Endothelial cell of umbilical vein (primary cell): ENCODE results near the gene MEGF11. TPM values are rescaled to one million over a fixed set of nuclear protein-coding genes. Genes with fewer than 3 reads are reported as not detected.

Experiments
- BruUV-seq: library from RNA; stranded (reverse); fragments of 400-500 nt; replicated peaks from 2 replicates; lab custom pipeline; 2021; lab: Mats Ljungman, UMichigan
- CTCF ChIA-PET: fragments of 300-600, 350-600 bp; sonication (Branson Sonifier 250); formaldehyde crosslinking; loops from one replicate; lab custom pipeline; 2021; ENCODE audit warnings: antibody characterized with exemption, inconsistent platforms; lab: Charles Lee
- POLR2A ChIA-PET: fragments of 300-600, 350-600 bp; sonication (Branson Sonifier 250); formaldehyde crosslinking; loops from one replicate; lab custom pipeline; 2021; ENCODE audit warnings: antibody characterized with exemption, inconsistent platforms; lab: Charles Lee
- DNase-seq: peaks from one replicate; pipeline ENCODE4 v3.0.0-alpha.2; 2011; ENCODE audit warnings: low read depth, low spot score
- FAIRE-seq: peaks from 2 replicates; lab custom pipeline; 2011; peaks lifted over from hg19 to GRCh38; lab: Jason Lieb, UNC
- H2AFZ ChIP-seq: 2 replicates; pipeline ENCODE4 v1.6.0; 2012; ENCODE audit warnings: low read depth, low read length, control low read depth, inconsistent platforms
- H3K27ac ChIP-seq: 2 replicates; pipeline ENCODE4 v1.5.1; 2011; ENCODE audit warnings: low read depth, mild to moderate bottlenecking, control low read depth, low read length, moderate library complexity; ENCODE audit not compliant: insufficient read depth
- H3K27me3 ChIP-seq, 2 experiments: 2 replicates each; pipeline versions ENCODE4 v1.6.0 to v1.6.1; 2011; ENCODE audit warnings: low read length in 2 of 2, mixed read lengths in 1 of 2; ENCODE audit not compliant: control insufficient read depth in 2 of 2, insufficient read depth in 2 of 2
- H3K36me3 ChIP-seq, 2 experiments: 2 replicates in 1 of 2; 3 replicates in 1 of 2; pipeline ENCODE4 v1.5.1; 2011; ENCODE audit warnings: low read length in 2 of 2, mild to moderate bottlenecking in 1 of 2, moderate library complexity in 1 of 2; ENCODE audit not compliant: control insufficient read depth in 2 of 2, insufficient read depth in 2 of 2; ENCODE audit errors: extremely low read depth in 1 of 2
- H3K4me1 ChIP-seq: 3 replicates; pipeline ENCODE4 v1.5.1; 2011; ENCODE audit warnings: mild to moderate bottlenecking, low read length; ENCODE audit not compliant: control insufficient read depth, insufficient read depth; ENCODE audit errors: extremely low read depth
- H3K4me2 ChIP-seq: 2 replicates; pipeline ENCODE4 v1.6.1; 2011; ENCODE audit warnings: low read length, control low read depth, mixed read lengths; ENCODE audit not compliant: insufficient read depth
- H3K4me3 ChIP-seq, 3 experiments: fragments of 200-600 bp in 1 of 3; sonication (generic), shearing (Covaris generic) in 1 of 3; replicated peaks in 1 of 3; 2 replicates each; pipeline ENCODE4 v1.5.1; 2011 to 2016; ENCODE audit warnings: control low read depth in 3 of 3, low read length in 3 of 3, mild to moderate bottlenecking in 2 of 3, inconsistent platforms in 1 of 3, low read depth in 1 of 3, moderate library complexity in 1 of 3; ENCODE audit not compliant: insufficient read depth in 1 of 3
- H3K79me2 ChIP-seq: 2 replicates; pipeline ENCODE4 v1.6.0; 2012; ENCODE audit warnings: low read length, inconsistent platforms; ENCODE audit not compliant: control insufficient read depth, insufficient read depth
- H3K9ac ChIP-seq: replicated peaks from 2 replicates; pipeline ENCODE3; 2011; ENCODE audit warnings: low read length, control low read depth; ENCODE audit not compliant: insufficient read depth; ENCODE audit errors: extremely low read depth
- H3K9me1 ChIP-seq: replicated peaks from 3 replicates; pipeline ENCODE4 v1.6.0; 2011; ENCODE audit warnings: mild to moderate bottlenecking, low read length; ENCODE audit not compliant: control insufficient read depth, insufficient read depth; ENCODE audit errors: extremely low read depth
- H3K9me3 ChIP-seq: replicated peaks from 2 replicates; pipeline ENCODE4 v1.5.1; 2012; ENCODE audit warnings: low read length, inconsistent platforms; ENCODE audit not compliant: control insufficient read depth, insufficient read depth
- H4K20me1 ChIP-seq: replicated peaks from 2 replicates; pipeline ENCODE3; 2011; ENCODE audit warnings: mild to moderate bottlenecking, low read length; ENCODE audit not compliant: control insufficient read depth, insufficient read depth; ENCODE audit errors: extremely low read depth
- CTCF ChIP-seq, 2 donors: IDR thresholded peaks; 1 replicate in 1 of 2; 2 replicates in 1 of 2; pipeline ENCODE4 v1.5.1; 2011; ENCODE audit warnings: low read length in 2 of 2, mild to moderate bottlenecking in 2 of 2, moderate library complexity in 2 of 2, control low read depth in 1 of 2, inconsistent platforms in 1 of 2, low read depth in 1 of 2; ENCODE audit not compliant: insufficient read depth in 1 of 2; ENCODE audit errors: extremely low read depth in 1 of 2
- FOS ChIP-seq: IDR thresholded peaks from 2 replicates; pipeline ENCODE4 v1.6.1; 2011; ENCODE audit warnings: mild to moderate bottlenecking, low read length, moderate library complexity, borderline replicate concordance; ENCODE audit not compliant: insufficient read depth
- GATA2 ChIP-seq: IDR thresholded peaks from 2 replicates; pipeline ENCODE4 v1.7.0; 2011; ENCODE audit warnings: low read depth, mild to moderate bottlenecking, moderate library complexity, mixed read lengths, low read length; ENCODE audit not compliant: insufficient read length, insufficient read depth
- MYC ChIP-seq: IDR thresholded peaks from one replicate; pipeline ENCODE4 v1.6.1; 2011; ENCODE audit warnings: mild to moderate bottlenecking, low read depth, low read length
- POLR2AphosphoS5 ChIP-seq: IDR thresholded peaks from 2 replicates; pipeline ENCODE4 v1.6.1; 2012; ENCODE audit warnings: low read depth, mild to moderate bottlenecking, control low read depth, low read length, moderate library complexity; ENCODE audit not compliant: insufficient read depth
- dilution Hi-C: fragments of 300-500 bp; cut with MboI; formaldehyde crosslinking; loops from one replicate; pipeline ENCODE4 v1.15.0; 2019; ENCODE audit warnings: low sequenced_read_pairs; ENCODE audit not compliant: extremely low pct_ligation_motif_present
- intact Hi-C: fragments of 100-400 bp; cut with micrococcal nuclease; formaldehyde crosslinking; loops from one replicate; pipeline ENCODE4 v1.10.0; 2022
- polyA plus RNA-seq, 4 experiments: library from polyadenylated mRNA; depleted of rRNA in 3 of 4; stranded (reverse) in 3 of 4; unstranded in 1 of 4; fragments of >200 nt; gene quantifications; 2 replicates each; pipeline versions ENCODE4 v1.2.1 to v1.2.3, GENCODE V29; 2011 to 2012; ENCODE audit warnings: missing spikeins in 1 of 4
- total RNA-seq: library from RNA; stranded (reverse); gene quantifications from 2 replicates; pipeline ENCODE4 v1.2.3, GENCODE V29; 2021
- TF ChIP-seq, protein P1 (sequence below): IDR thresholded peaks from 2 replicates; pipeline ENCODE4 v1.6.1; 2011; ENCODE audit not compliant: insufficient read depth, insufficient read length

The MEGF11 gene
- total and polyA plus RNA-seq, 2 donors (not counting 3 experiments of a cell fraction or from before 2014, with no cell fraction given), result not detected

GRCh38 chr15:66233487-66234415 is 19.8 kb downstream of the MEGF11 start:
- Histone ChIP-seq H4K20me1 (no peaks in the 10 kb centered on the region), H3K9me1 (no peaks in the 10 kb centered on the region), H3K9ac (no peak overlapping the region), H3K27ac (no peak overlapping the region), H3K4me3 (no peak overlapping the region), H2AFZ (no peak overlapping the region), H3K4me1 (no peaks in the 10 kb centered on the region), H3K4me2 (no peak overlapping the region), H3K79me2 (no peaks in the 10 kb centered on the region), H3K9me3 (no peaks in the 10 kb centered on the region), H3K36me3 (no peaks in the 10 kb centered on the region), H3K27me3 (peaks cover 6 to 10% of the 10 kb centered on the region in 2 experiments)
- FAIRE-seq, result no peak
- TF ChIP-seq POLR2AphosphoS5 (no peak), CTCF (IDR thresholded peaks at IDR 0.05; ENCODE audit: extremely low read depth in 1 of 2, insufficient read depth in 1 of 2, low read depth in 1 of 2, low read length in 2 of 2) (peak; percentile 11 to 14), MYC (no peak), GATA2 (no peak), FOS (no peak)
- TF ChIP-seq, protein P1, sequence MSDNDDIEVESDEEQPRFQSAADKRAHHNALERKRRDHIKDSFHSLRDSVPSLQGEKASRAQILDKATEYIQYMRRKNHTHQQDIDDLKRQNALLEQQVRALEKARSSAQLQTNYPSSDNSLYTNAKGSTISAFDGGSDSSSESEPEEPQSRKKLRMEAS, result no peak
- dilution Hi-C loops, result no loop called here
- POLR2A ChIA-PET, result no interaction called here
- no peak for DNase-seq
- CTCF ChIA-PET, result no interaction called here
- intact Hi-C loops, result no loop called here
- BruUV-seq, result no TSS peak
